A549 treated with RU486 at 1 μM for 4 hours (cell line): ENCODE results near the gene RAPGEF2. TPM values are rescaled to one million over a fixed set of nuclear protein-coding genes. Genes with fewer than 3 reads are reported as not detected.

Experiments
- total RNA-seq: library from RNA; stranded (reverse); fragments of 200-300 nt; extraction: Qiagen RNA extraction; gene quantifications from 5 replicates; pipeline ENCODE4 v1.2.3, GENCODE V29; 2022; ENCODE audit warnings: low read depth

The RAPGEF2 gene, protein sequence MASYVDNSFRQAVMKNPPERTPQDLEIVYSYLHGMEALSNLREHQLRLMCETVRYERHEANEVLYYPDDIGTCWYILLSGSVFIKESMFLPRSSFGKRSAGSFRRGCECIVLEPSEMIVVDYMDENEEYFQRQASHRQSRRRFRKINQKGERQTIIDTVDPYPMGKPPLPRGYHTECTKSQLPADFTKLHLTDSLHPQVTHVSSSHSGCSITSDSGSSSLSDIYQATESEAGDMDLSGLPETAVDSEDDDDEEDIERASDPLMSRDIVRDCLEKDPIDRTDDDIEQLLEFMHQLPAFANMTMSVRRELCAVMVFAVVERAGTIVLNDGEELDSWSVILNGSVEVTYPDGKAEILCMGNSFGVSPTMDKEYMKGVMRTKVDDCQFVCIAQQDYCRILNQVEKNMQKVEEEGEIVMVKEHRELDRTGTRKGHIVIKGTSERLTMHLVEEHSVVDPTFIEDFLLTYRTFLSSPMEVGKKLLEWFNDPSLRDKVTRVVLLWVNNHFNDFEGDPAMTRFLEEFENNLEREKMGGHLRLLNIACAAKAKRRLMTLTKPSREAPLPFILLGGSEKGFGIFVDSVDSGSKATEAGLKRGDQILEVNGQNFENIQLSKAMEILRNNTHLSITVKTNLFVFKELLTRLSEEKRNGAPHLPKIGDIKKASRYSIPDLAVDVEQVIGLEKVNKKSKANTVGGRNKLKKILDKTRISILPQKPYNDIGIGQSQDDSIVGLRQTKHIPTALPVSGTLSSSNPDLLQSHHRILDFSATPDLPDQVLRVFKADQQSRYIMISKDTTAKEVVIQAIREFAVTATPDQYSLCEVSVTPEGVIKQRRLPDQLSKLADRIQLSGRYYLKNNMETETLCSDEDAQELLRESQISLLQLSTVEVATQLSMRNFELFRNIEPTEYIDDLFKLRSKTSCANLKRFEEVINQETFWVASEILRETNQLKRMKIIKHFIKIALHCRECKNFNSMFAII (N-terminal part only)
- 12.0 to 14.5 TPM (median 13.0 TPM) in 5 replicates for total RNA-seq

GRCh38 chr4:159102622-159103383, at the start of gene RAPGEF2:
Gene RAPGEF2 (plus strand): TSS chr4:159103079. CDS start chr4:159104163, 1,084 bp downstream.

